NCI-H187 (cell line): ENCODE results near the gene SURF2.

ENCODE experiments used
- DNase-seq, 2 experiments: peaks; one replicate each; lab custom pipeline; 2025; lab: John Stamatoyannopoulos, UW

SURF2 gene

DNA sequence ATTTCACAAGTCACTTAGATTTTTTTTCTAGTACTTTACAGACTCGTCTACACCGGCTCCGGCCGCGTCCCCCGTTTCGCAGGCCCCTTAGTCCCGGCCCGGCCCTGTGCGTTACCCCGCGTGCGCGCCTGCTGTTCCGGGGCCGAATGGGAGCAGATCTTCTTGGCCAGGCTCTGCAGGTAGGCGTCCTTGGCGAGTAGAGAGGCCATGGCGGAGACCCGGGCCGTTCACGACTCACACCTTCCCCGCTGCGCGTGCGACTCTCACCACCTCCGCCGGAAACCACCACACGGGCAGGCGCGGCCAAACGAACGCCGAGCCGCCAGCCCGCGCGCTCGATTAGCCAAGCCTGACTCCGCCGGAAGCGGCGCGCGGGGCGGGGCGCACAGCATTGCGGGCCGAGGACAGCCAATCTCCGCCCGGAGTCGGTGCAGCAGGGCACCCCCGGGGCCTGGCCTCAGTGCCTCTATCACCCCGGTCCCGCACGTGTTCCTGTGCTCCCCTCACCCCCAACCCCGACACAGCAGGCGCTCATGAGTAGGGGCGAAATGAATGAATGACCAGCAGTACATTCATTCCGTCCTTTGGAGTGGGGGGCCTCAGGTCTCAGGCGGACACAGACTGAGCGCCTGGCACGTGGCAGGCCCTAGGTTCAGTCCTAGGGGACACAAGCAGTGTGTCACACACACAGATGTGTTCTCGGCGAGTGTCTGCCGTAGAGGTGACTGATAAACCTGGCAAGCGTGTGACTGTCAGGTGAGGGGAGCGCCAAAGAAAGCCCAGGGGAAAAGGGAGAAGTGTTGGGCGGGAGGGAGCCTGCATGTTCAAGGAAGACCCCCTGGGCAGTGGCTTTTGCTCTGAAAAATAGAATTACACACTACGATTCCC, 20.2 kb upstream of the SURF2 start, which contains the start of gene SURF6:
Gene SURF6, minus strand, starts transcription at position 265 of the 888 bp plus-strand sequence. Its CDS starts 56 bp downstream, at position 209.
- peak; percentile 50 to 83 for DNase-seq

DNA sequence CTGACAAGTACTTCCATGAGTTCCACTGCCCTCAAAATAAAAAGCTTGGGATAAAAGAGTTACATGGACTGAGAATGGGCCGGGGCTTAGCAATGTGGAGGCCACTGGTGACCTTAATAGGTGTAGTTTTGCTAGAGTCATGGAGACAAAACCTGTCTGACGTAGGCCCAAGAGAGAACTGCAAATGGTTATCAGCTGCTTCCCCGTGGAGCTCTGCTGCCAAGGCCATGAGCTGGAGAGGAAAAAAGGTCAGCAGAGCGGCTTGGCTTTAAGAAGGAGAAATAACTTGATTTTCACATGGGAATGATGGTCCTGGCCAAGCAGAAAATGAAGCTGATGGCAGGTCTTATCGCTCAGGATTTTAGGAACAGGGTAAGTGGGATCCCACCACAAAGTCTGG, 16.7 kb upstream of the SURF2 start:
- DNase-seq: no peak

DNA sequence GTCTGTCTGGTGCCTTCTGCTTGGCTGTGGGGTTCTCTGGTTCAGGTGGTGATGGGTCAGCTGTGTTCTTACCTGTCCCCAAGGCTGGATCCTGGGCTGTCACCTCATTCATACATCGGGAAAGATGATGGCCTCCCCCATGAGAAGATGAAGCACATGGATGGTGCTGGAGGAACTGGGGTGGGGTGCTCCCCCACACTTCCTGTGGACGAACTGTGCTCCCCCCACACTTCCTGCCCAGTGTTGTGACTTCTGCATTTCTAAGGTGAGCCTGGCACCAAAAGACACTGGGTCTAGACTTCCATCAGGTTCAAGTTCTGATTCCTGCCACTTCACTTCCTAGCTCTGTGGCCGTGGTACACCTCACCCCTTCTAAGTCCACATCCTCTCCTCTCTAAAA, 16.1 kb upstream of the SURF2 start:
- no peak for DNase-seq

DNA sequence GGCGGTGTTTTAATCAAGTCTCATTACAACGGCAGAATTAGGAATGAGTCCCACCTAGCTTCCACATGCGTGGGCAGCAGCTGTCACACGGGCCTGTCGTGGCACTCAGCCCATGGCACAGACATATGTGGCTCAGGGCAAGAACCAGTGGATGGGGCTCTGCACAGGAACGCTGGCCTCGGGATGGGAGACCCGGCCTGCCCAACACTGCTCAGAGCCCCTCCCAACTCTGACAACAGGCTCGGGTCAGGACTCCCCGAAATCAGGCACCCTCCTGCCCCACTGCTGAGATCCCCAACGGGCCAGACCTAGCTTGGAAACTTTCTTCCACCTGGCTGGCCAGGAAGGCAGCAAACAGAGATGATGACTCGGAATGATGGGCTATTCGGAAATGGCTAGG, 15.4 kb upstream of the SURF2 start:
- no peak for DNase-seq

DNA sequence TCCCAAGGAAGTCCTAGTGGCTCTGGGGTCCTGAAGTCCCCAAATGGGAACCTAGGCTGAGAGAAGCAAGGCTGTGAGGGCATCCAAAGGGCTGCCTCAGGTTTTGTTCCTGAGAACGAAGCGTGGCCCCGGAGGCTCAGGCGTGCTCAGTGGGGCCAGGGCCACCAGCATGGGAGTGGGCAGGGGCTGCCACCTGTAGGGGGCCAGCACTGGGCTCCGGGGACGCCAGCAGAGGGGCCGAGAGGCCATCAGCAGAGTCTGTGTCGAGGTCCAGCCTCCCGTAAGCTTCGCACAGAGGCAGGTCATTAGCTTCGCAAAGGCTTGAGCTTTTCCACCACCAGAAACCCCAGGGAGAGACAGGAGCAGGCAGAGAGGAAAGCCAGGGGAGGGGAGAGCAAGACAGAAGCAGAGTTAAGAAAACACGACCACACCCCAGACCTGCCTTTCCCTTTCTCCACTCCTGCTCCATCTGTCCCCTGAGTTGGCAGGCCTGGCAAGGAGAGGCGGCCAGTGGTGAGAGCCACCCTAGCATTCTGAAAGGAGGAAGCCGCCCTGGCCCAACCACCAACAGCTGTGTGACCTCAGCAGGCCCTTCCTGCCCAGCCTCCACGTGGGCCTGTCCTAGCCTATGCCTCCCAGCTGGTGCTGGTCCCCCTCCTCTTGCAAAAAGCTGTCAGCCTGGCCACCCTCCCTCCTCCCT, 14.8 kb upstream of the SURF2 start:
- DNase-seq: no peak

DNA sequence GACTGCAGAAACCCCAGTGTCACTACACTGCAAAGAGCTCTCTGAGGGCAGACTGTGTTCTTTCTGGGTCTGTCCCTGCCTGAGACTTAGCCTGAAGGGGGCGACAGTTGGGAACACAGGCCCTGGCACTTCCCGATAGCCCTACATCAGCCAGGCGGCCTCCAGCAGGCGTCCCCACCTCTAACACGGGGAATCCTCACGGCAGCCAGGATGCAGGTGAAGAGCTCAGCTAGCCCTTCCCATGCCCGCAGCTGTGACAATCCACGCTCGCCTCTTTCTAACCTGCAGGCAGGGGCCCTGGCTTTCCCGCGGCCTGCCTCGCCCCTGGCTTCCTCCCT, 14.3 kb upstream of the SURF2 start:
- DNase-seq: no peak

DNA sequence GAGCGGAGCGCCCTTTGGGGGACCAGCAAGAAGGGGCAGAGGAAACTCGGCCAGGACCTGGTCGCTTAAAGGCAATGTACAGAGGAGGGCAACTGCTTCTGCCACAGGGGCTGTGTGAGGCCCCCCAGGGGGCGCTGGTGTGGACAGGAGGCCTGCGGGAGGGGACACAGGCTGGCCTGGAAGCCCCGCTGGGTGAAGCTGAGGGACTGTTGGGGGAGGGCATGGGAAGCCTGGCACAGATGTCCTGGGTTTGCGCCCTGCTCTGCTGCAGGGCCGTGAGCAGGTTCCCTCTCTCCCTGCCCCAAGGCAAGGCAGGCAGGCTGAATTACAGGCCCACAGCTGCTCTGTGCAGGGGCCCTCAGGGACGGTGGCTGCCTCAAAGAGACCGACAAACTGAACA, 13.8 kb upstream of the SURF2 start:
- no peak for DNase-seq

DNA sequence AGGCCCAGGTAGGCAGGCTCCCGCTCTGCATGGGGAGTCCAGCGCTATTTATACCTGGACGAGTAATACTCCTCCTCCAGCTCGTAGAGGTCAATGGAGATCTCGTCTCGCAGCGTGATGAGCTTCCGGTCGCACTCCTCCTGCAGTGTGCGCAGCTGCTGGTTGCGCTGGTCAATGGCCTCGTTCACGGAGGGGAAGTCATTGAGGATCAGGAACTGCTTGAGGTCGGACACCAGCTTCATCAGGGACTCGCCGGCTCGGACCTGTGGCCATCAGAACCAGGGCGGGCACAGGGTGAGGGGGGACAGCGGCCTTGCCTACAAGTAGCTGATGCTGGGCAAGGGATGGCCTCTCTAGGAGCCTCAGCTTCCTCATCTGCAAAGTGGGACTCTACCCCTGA, 12.3 kb upstream of the SURF2 start:
- no peak for DNase-seq

DNA sequence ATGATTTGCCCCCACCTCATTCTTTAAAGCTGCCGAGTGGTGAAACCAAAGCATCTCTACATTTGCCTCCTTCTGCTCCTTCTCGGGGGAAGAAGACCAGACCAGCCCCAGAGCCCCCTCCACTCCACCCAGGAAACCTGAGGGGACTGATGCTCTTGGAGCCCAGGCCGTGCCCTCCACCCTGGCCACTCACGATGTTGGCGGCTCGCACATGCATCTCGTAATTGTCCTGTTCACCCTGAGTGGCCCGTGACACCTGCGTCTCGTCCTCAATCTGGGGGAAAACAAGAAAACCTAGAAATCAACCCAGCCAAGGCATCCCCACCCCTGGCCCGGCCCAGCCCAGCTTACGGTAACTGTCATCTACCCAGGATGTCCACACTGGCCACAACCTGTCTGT, 11.4 kb upstream of the SURF2 start:
- DNase-seq: no peak

DNA sequence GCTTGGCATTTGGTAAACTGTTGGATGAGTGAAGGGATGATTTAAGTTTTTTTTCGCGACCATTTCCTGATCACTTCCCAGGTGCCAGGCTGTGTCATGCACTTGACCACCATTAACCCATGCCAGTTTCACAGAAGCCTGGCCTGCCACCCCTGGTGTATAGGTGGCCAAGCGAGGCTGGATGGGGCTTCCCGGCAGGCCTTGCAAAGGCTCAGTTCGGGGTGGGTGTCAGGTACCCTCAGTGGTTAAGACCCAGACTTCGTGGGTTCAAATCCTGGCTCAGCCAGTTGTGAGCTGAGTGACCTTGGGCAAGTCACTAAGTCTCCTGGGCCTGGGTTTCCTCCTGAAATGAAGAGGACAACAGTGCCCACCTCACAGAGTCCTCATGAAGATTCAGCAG, 10.8 kb upstream of the SURF2 start:
- no peak for DNase-seq

DNA sequence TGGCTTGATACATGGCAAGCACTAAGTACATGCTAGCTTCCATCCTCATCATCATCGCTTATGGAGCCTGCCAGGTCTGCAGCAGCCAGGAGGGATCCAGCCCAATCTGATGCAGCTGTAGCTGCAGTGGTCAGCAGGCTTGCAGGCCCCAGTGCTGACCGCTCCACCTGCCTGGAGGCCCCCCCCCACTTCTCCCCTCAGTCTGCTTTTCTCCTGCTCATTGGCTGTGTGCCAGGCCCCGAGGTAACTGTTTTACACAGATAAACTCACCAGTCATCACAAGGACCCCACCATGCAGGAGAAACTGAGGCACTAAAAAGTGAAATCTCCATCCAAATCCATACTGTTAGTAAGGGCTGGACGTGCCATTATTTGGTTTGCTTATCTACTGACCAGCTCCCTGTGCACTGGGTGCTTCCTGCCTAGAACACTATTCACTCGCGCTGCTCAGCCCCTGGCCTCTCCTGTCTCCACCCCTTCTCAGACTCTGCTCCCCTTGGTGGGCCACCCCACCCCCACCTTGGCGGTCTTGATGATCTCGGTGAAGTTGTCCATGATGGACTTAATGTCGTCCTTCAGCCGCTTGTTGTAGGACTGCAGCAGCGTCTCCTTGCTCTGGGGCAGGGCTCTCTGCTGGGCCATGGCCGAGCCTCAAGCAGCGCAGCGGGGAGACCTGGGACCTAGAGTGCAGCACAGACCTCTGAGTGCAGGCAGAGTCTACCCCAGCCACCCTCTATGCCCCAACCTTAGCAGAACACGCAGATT, 10.1 kb upstream of the SURF2 start:
- DNase-seq: no peak

DNA sequence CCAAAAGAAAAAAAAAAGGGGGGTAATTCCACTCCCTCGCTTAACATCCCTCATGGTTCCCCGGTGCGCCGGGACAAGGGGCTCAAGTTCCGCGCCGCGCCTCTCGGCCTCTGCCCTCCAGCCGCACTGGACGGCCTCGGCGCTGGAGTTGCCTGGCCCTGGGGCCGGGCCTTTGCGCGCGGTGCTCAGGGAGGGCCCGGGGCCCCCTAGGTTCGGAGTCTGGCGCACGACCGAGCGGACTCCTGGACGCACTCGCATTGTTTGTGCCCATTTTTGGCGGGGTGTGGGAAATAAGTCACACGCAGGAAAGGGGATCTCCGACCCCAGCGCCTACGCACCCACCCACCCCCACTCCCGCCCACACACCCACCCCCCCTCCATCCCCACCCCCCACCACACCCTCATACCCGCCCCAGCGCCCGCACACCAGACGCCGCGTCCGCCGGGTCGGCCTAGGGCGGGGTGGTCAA, 8.8 kb upstream of the SURF2 start:
- no peak for DNase-seq

DNA sequence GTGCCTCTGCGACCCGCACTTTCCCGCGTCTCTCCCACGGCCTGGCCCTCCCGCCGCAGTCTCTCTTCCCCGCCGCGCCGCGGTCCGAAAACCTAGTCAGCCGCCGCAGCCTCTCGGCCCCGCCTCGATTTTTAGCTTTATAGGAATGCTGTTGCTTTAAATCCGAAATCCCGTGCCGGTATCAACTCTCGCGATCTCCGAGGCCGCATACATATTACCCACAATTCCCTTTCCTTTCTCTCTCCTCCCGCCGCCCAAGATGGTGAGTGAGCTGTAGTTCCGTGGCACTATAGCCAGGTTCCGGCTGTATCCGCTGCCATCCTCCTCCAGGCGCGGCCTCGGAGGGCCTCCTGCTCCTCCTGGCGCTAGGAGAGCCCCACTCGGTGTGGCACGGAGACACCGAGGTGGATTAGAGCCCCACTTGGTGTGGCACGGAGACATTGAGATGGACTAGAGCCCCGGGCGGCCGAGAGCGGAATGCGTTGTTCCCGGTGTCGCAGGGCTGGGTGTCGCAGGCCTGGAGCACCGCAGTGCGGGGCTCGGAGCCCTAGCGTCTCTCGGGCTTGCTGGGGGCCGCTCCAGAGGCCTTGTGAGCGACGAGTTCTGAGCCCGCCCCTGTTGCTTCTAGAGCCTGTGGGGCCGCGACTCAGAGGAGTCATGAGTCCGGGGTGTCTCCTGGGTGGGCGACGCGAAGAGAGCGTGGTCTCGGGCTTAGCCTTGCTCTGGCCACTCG, 8.2 kb upstream of the SURF2 start, which contains the start of the genes MED22 and RPL7A:
Gene MED22, minus strand, starts transcription at position 147 of the 733 bp plus-strand sequence. CDS start 1,469 bp downstream, outside the sequence.
Gene RPL7A, plus strand, starts transcription at position 234 of the 733 bp plus-strand sequence. Its CDS starts 26 bp downstream, at position 260.
- DNase-seq: peak; percentile 52 to 58

DNA sequence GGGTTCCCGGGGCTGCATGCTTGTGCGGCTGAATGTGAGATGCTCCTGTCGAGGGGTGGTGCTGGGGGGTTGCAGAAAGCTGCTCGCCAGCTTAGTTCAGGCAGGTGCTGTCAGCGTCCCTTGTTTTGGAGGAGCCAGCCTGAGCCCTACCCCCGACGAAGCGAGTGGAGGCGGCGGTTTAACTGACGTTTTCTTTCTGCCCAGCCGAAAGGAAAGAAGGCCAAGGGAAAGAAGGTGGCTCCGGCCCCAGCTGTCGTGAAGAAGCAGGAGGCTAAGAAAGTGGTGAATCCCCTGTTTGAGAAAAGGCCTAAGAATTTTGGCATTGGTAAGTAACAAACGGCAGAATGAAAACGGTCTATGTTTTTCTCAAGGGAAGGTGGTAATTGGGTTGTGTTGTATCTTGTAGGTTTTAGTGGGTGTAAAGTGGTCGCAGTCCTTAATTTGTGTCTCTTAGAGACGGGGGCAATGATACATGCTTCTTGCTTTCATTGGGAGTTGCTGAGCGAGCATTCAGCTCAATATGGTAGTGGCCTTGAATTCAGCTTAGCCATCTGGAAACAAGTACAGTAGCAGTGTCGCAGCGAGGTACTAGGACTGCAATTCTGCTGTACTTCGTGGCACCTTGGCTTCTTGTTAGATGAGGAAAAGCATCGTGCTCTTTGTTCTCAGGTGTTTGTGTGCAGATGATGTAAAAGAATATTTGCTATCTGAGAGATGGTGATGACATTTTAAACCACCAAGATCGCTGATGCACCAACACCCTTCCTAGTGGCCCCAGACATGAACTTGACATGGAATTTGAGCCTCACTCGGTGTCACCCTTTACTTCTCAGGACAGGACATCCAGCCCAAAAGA, 7.4 kb upstream of the SURF2 start:
- DNase-seq: no peak

DNA sequence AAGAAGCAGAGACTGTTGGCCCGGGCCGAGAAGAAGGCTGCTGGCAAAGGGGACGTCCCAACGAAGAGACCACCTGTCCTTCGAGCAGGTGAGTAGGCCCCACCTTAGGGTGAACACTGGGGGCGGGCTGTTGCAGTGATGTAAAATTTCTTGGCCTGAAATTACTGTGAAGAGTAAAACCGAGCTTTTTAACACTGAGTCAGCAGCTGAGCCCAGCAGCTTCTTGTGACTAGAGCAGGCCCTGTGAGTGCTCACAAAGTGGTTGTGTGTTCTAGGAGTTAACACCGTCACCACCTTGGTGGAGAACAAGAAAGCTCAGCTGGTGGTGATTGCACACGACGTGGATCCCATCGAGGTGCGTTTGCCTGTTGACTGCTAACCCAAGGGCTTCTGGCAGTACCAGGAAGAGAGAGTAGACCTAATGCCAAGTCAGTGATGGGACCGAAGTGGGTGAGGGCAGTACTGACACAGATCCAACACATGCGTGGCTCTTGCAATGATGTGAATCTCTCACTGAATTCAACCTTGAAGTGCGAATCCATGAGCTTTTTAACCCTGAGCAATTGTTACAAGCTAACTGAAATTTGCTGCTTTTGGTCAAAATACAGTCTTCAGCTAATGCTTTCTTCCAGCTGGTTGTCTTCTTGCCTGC, 6.3 kb upstream of the SURF2 start:
- no peak for DNase-seq

DNA sequence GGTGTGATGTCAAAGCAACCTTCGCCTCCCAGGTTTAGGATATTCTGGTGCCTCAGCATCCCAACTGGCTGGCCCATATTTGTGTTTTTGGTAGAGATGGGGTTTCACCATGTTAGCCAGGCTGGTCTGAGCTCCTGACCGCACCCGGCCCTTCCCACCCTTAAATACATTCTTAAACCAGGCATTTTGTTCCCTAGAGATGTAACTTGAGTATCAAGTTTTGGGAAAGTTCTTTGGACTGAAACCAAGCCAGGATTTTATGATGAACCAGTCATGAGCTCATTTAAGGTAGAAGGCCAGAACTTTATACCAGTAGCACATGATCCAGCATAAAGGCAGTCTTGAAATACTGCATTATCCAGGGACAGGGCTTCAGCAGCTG, 4.8 kb upstream of the SURF2 start:
- DNase-seq: no peak

DNA sequence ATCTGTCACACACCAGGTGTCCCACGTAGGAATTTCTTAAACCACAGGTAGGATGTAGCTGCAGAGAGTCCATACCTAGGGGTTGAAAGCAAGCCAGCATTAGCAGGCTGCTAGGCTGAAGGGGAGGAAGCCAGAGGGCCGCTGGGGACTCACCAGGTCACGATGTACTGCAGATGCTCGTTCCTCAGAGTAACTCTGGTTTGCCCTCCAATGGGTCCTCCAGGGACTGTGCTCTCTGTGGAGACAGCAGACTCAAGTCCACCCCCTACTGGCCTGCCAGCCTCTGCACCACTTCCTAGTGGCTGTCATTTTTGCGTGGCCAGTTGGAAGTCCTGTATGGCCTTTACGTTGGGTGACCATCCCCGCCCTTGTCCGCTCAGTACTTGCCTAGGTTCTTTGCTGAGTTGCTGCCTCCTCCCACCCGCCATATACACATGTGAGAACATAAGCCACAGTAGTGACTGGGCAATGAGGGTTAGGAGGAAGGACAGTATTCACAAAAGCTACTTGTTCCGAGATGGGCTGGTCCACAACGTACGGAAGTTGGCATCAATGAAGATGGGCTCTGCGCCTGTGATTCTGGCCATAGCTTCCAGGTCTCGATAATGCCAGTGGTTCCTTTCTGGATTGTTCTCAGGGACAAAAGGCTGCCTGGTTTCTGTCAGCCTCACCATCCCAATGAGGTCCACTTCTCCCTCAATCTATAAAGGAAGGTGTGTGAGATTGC, 4.3 kb upstream of the SURF2 start:
- DNase-seq: no peak

DNA sequence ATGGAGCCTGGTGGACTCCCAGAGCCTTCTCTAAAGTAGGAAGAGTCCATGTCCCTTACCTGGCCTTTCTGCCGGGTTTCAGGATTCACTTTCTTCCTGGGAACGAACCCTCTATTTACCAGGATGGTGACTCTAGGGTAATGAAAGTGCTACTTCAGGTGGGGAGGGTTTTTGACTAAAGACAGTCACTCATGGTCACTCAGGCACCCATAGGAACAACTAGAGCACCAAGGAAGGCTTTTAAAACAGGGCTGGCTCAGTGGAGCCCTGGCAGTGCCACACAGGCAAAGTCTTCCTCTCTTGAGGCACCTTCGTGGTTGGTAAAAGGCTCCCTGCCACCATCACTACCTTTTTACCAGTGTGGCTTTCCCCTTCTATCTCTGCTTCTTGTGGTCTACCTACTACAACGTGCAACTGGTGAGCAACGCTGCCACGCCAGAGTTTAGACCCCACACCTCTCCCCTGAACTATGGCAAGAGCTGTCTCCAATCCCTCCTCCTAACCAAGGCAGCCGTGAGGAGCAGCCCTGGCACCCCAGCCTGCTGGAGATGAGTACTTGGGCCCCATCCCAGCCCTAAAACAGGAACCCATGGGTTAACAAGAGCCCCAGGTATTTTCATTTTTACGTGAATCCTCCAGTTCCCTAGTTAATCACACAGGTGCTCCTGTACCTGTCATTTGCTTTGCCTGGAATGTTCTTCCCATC, 3.6 kb upstream of the SURF2 start:
- no peak for DNase-seq

DNA sequence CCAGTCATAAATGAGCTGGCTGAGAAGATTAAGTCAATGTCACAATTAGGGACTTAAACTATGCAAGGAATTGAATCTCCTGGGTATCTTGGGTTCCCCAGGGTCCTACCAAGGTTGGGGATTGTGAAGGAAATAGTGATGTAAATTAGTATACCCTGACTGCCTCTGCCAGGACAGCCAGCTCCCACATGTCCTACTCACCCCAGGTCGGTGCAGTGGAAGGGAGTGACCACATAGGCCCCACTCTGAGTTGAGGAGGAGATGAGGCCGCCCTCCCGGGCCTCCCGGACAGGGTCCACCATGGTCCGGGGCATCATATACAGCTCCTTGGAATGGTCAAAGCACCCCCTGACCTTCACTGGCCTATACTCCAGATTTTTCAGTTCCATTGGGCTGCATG, 2.8 kb upstream of the SURF2 start:
- no peak for DNase-seq
